ENCODE data around the gene MTMR1. TPM values are rescaled to one million over a fixed set of nuclear protein-coding genes. Genes with fewer than 3 reads are reported as not detected.

Gene MTMR1
- total RNA-seq, 1 donor from 2014 or later, result 13.3 TPM

DNA sequence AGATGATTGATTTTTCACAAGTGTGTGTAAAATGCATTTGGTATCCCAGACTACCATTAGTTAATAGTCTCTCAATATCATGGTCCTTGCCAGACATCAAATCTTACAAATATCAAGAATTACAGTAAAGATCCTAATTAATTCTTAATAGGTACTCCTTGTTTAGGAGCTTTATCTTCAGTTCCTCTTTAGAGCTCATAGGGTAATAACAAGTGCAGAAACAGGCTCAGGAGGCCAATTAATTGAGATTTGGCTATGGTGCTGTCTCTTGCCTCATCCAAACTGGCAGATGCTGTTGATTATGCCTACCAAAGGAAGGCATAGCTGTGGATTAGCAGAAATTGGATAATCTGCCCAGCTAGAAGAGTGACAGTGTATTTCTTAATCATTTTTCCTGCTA lies 6.9 kb downstream of the MTMR1 start:
- no peaks in the 10 kb centered on the region for H3K9me3 Mint-ChIP-seq (ENCODE audit: unreplicated experiment)

DNA sequence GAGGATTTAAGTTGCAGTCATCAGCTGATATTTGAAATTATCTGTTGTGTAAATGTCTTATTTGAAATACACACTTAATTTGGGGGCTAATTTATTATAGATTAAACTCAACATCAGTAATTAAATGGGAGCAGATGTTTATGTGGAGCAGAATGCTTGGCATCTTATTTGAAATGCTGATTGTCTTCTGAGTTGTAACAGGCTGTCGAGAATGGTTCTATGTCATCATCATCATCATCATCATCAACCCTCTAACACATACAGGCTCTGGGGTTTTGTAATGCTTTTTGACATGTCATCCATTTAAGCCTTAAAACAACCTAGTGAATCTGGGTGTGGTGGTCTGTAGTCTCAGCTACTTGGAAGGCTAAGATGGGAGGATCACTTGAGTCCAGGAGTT lies 8.2 kb downstream of the MTMR1 start:
- Mint-ChIP-seq H3K27ac (ENCODE audit: unreplicated experiment) (no peak overlapping the region), H3K4me3 (ENCODE audit: unreplicated experiment) (no peak overlapping the region), H3K4me1 (ENCODE audit: unreplicated experiment) (no peaks in the 10 kb centered on the region), H3K36me3 (ENCODE audit: low read depth, unreplicated experiment) (peaks cover 9% of the 10 kb centered on the region), H3K27me3 (ENCODE audit: unreplicated experiment) (no peaks in the 10 kb centered on the region), H3K9me3 (ENCODE audit: unreplicated experiment) (no peaks in the 10 kb centered on the region)
- DNase-seq (ENCODE audit: low spot score), result no peak
- TF ChIP-seq, protein P1, sequence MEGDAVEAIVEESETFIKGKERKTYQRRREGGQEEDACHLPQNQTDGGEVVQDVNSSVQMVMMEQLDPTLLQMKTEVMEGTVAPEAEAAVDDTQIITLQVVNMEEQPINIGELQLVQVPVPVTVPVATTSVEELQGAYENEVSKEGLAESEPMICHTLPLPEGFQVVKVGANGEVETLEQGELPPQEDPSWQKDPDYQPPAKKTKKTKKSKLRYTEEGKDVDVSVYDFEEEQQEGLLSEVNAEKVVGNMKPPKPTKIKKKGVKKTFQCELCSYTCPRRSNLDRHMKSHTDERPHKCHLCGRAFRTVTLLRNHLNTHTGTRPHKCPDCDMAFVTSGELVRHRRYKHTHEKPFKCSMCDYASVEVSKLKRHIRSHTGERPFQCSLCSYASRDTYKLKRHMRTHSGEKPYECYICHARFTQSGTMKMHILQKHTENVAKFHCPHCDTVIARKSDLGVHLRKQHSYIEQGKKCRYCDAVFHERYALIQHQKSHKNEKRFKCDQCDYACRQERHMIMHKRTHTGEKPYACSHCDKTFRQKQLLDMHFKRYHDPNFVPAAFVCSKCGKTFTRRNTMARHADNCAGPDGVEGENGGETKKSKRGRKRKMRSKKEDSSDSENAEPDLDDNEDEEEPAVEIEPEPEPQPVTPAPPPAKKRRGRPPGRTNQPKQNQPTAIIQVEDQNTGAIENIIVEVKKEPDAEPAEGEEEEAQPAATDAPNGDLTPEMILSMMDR (IDR thresholded peaks at IDR 0.05; ENCODE audit: unreplicated experiment), result no peak

More for the DNA sequence above, 6.9 kb downstream of the MTMR1 start:
- TF ChIP-seq, protein P1 (IDR thresholded peaks at IDR 0.05; ENCODE audit: unreplicated experiment), result no peak
- Mint-ChIP-seq H3K27me3 (ENCODE audit: unreplicated experiment) (no peaks in the 10 kb centered on the region), H3K36me3 (ENCODE audit: low read depth, unreplicated experiment) (peaks cover 9% of the 10 kb centered on the region), H3K4me1 (ENCODE audit: unreplicated experiment) (peaks cover 2% of the 10 kb centered on the region), H3K4me3 (ENCODE audit: unreplicated experiment) (no peak overlapping the region), H3K27ac (ENCODE audit: unreplicated experiment) (no peak overlapping the region)
- no peak for DNase-seq (ENCODE audit: low spot score)

DNA sequence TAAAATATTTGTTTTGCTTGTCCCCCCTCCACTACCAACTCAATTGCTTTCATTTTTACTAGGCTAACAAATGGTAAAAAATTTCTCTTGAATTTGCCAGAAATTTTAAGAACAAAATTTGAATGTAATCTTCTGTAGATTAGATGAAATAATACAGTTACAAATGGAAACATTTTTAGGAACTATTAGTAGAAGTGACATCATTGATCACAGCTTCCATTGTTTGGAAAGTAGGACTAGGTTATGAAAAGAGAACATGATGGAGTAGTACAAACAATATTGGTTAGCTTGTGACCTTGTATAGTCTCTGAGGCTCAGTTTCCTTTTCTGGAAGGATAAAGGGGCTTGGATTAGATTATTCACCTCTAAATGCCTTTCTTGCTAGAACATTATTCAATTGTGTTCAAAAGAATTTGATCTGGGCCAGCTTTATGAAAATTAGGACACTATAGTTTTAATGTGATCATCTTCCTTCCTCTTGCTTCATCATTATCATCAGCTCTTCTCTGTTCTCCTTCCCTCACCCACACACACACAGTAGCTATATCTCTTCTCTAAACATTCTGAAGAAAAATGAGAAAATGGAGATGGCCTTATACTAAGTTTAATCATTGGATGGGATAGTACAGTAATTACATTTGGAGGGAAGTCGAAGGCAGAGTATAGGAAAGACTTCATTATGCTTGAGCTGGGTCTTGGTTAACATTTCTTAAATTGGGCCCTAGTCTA lies 9.9 kb downstream of the MTMR1 start:
- H3K27me3 Mint-ChIP-seq (ENCODE audit: unreplicated experiment), result no peaks in the 10 kb centered on the region
- H3K4me3 Mint-ChIP-seq (ENCODE audit: unreplicated experiment), result no peak overlapping the region
- no peak for DNase-seq (ENCODE audit: low spot score)
- no peaks in the 10 kb centered on the region for H3K4me1 Mint-ChIP-seq (ENCODE audit: unreplicated experiment)
- TF ChIP-seq, protein P1 (IDR thresholded peaks at IDR 0.05; ENCODE audit: unreplicated experiment), result no peak
- H3K27ac Mint-ChIP-seq (ENCODE audit: unreplicated experiment), result no peak overlapping the region
- H3K36me3 Mint-ChIP-seq (ENCODE audit: low read depth, unreplicated experiment), result peaks cover 9% of the 10 kb centered on the region
- no peaks in the 10 kb centered on the region for H3K9me3 Mint-ChIP-seq (ENCODE audit: unreplicated experiment)

DNA sequence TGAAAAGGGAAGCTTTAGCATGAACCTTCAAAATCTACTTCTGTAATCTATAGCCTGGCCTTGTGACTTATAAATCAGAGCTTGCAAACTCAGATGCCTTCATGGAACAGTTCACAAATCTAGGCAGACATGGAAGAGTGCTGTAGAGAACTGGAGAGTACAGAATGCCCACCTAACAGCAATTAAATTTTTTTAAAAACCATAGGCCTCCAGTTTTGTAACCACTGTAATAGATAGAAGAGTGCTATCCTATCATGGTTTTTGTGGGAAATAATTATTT lies 10.4 kb downstream of the MTMR1 start:
- Mint-ChIP-seq H3K4me3 (ENCODE audit: unreplicated experiment) (no peak overlapping the region), H3K27me3 (ENCODE audit: unreplicated experiment) (no peaks in the 10 kb centered on the region), H3K27ac (ENCODE audit: unreplicated experiment) (no peak overlapping the region), H3K4me1 (ENCODE audit: unreplicated experiment) (no peaks in the 10 kb centered on the region), H3K36me3 (ENCODE audit: low read depth, unreplicated experiment) (peaks cover 9% of the 10 kb centered on the region), H3K9me3 (ENCODE audit: unreplicated experiment) (no peaks in the 10 kb centered on the region)
- TF ChIP-seq, protein P1 (IDR thresholded peaks at IDR 0.05; ENCODE audit: unreplicated experiment), result no peak
- DNase-seq (ENCODE audit: low spot score), result no peak

DNA sequence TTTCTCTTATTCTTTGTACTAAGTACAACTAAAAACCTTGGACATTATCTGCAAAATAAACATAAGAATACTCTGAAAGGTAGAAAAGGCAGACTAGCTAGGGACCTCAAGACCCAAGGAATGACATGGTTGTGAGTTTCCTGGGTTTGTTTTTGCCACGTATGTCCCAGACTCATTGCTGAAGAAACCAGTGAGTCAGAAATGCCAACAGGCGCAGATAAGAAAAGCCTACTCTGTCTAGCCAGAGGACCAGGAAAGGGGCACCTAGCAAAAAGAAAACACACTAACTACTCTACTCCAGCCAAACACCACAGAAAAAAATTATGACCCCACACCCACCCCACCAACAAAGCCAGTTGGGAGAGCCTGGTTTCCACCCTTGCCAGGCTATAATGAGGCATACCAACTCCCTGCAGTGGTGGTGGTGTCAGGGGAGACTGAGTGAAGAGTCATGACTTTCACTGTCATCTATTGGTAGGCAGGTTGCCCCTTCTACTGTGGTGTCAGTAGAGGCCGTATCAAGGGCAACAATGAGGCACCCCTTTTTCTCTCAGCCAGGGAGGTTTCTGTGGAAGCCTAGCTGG lies 10.9 kb downstream of the MTMR1 start:
- H3K4me3 Mint-ChIP-seq (ENCODE audit: unreplicated experiment), result no peak overlapping the region
- H3K4me1 Mint-ChIP-seq (ENCODE audit: unreplicated experiment), result no peaks in the 10 kb centered on the region
- H3K9me3 Mint-ChIP-seq (ENCODE audit: unreplicated experiment), result no peaks in the 10 kb centered on the region
- H3K36me3 Mint-ChIP-seq (ENCODE audit: low read depth, unreplicated experiment), result peaks cover 9% of the 10 kb centered on the region
- DNase-seq (ENCODE audit: low spot score), result no peak
- no peak overlapping the region for H3K27ac Mint-ChIP-seq (ENCODE audit: unreplicated experiment)
- TF ChIP-seq, protein P1 (IDR thresholded peaks at IDR 0.05; ENCODE audit: unreplicated experiment), result no peak
- H3K27me3 Mint-ChIP-seq (ENCODE audit: unreplicated experiment), result no peaks in the 10 kb centered on the region

Measured in endothelial cell (in vitro differentiated cells).